H9 (cell line): Measurements from ENCODE around the gene SKAP1. TPM values are rescaled to one million over a fixed set of nuclear protein-coding genes. Genes with fewer than 3 reads are reported as not detected.

Experiments
- DNase-seq: peaks from one replicate; pipeline ENCODE4 v3.0.0-alpha.2; 2017
- H2AFZ ChIP-seq: one replicate; pipeline ENCODE4 v1.6.1; 2013; ENCODE audit warnings: mild to moderate bottlenecking, low read length, control low read depth, moderate library complexity
- H2AK5ac ChIP-seq: 2 replicates; pipeline ENCODE4 v1.6.1; 2013; ENCODE audit warnings: low read length, control low read depth, mixed read lengths; ENCODE audit not compliant: insufficient read length
- H2BK120ac ChIP-seq: one replicate; pipeline ENCODE4 v1.6.1; 2013; ENCODE audit warnings: low read depth, mild to moderate bottlenecking, low read length, control low read depth, inconsistent platforms; ENCODE audit not compliant: poor library complexity, severe bottlenecking
- H2BK12ac ChIP-seq: 2 replicates; pipeline ENCODE4 v1.6.1; 2013; ENCODE audit warnings: low read length, control low read depth, mixed read lengths, low read depth; ENCODE audit not compliant: insufficient read length
- H2BK15ac ChIP-seq: 2 replicates; pipeline ENCODE4 v1.6.1; 2013; ENCODE audit warnings: low read depth, low read length, control low read depth
- H2BK20ac ChIP-seq: one replicate; pipeline ENCODE4 v1.6.1; 2013; ENCODE audit warnings: low read depth, mild to moderate bottlenecking, low read length, control low read depth, inconsistent platforms; ENCODE audit not compliant: poor library complexity, severe bottlenecking
- H2BK5ac ChIP-seq: 2 replicates; pipeline ENCODE4 v1.6.1; 2013; ENCODE audit warnings: low read length, control low read depth, mixed read lengths; ENCODE audit not compliant: insufficient read length
- H3K14ac ChIP-seq: 2 replicates; pipeline ENCODE4 v1.6.1; 2013; ENCODE audit warnings: low read length, control low read depth; ENCODE audit not compliant: insufficient read depth
- H3K18ac ChIP-seq: 2 replicates; pipeline ENCODE4 v1.6.1; 2013; ENCODE audit warnings: low read depth, mild to moderate bottlenecking, mixed read lengths, low read length, control low read depth; ENCODE audit not compliant: insufficient read length
- H3K23ac ChIP-seq: 2 replicates; pipeline ENCODE4 v1.6.1; 2013; ENCODE audit warnings: low read length, control low read depth, mixed read lengths, low read depth; ENCODE audit not compliant: insufficient read length
- H3K23me2 ChIP-seq: 2 replicates; pipeline ENCODE4 v1.6.1; 2013; ENCODE audit warnings: low read depth, mild to moderate bottlenecking, mixed read lengths, low read length, control low read depth; ENCODE audit not compliant: insufficient read length, poor library complexity, severe bottlenecking
- H3K27ac ChIP-seq: 2 replicates; pipeline ENCODE4 v1.5.1; 2013; ENCODE audit warnings: low read length, control low read depth, mixed read lengths, low read depth; ENCODE audit not compliant: insufficient read length
- H3K27me3 ChIP-seq: 2 replicates; pipeline ENCODE4 v1.6.1; 2013; ENCODE audit warnings: low read length, control low read depth, inconsistent platforms; ENCODE audit not compliant: insufficient read depth
- H3K4ac ChIP-seq: 2 replicates; pipeline ENCODE4 v1.6.1; 2013; ENCODE audit warnings: low read depth, mild to moderate bottlenecking, control low read depth, inconsistent platforms, low read length, moderate library complexity
- H3K4me1 ChIP-seq: 2 replicates; pipeline ENCODE4 v1.6.1; 2013; ENCODE audit warnings: low read length, control low read depth, inconsistent platforms; ENCODE audit not compliant: insufficient read depth
- H3K4me2 ChIP-seq: 2 replicates; pipeline ENCODE4 v1.6.1; 2013; ENCODE audit warnings: low read length, control low read depth, mixed read lengths; ENCODE audit not compliant: insufficient read length, insufficient read depth
- H3K56ac ChIP-seq: 2 replicates; pipeline ENCODE4 v1.6.1; 2013; ENCODE audit warnings: low read depth, mild to moderate bottlenecking, mixed read lengths, low read length, control low read depth; ENCODE audit not compliant: insufficient read length
- H3K79me1 ChIP-seq: 2 replicates; pipeline ENCODE4 v1.6.1; 2013; ENCODE audit warnings: low read depth, mild to moderate bottlenecking, moderate library complexity, low read length, control low read depth, inconsistent platforms; ENCODE audit not compliant: insufficient read depth, poor library complexity, severe bottlenecking
- H3K79me2 ChIP-seq: 2 replicates; pipeline ENCODE4 v1.6.1; 2013; ENCODE audit warnings: low read length, control low read depth, inconsistent platforms; ENCODE audit not compliant: insufficient read depth
- H3K9ac ChIP-seq: 2 replicates; pipeline ENCODE4 v1.6.1; 2013; ENCODE audit warnings: low read length, control low read depth, mixed read lengths; ENCODE audit not compliant: insufficient read length; ENCODE audit errors: extremely low read depth
- H3K9me3 ChIP-seq: one replicate; pipeline ENCODE4 v1.6.1; 2013; ENCODE audit warnings: low read depth, low read length, inconsistent platforms; ENCODE audit not compliant: control insufficient read depth
- H3T11ph ChIP-seq: one replicate; pipeline ENCODE4 v1.6.1; 2013; ENCODE audit warnings: mild to moderate bottlenecking, low read length, control low read depth, inconsistent platforms
- H4K20me1 ChIP-seq: one replicate; pipeline ENCODE4 v1.6.1; 2013; ENCODE audit not compliant: control insufficient read depth, insufficient read length, insufficient read depth
- H4K5ac ChIP-seq: 2 replicates; pipeline ENCODE4 v1.6.1; 2013; ENCODE audit warnings: low read depth, mild to moderate bottlenecking, mixed read lengths, low read length, control low read depth; ENCODE audit not compliant: insufficient read length
- H4K8ac ChIP-seq: replicated peaks from 2 replicates; pipeline ENCODE4 v1.6.1; 2013; ENCODE audit warnings: low read length, control low read depth, mixed read lengths, low read depth; ENCODE audit not compliant: insufficient read length
- H4K91ac ChIP-seq: 2 replicates; pipeline ENCODE4 v1.6.1; 2013; ENCODE audit warnings: low read depth, mild to moderate bottlenecking, moderate library complexity, mixed read lengths, low read length, control low read depth; ENCODE audit not compliant: insufficient read length
- H3K27ac Mint-ChIP-seq, 3 experiments: 2 replicates in 2 of 3; 3 replicates in 1 of 3; pipeline ENCODE4 v1.8.0; 2020 to 2021; ENCODE audit warnings: mixed read lengths in 3 of 3, mild to moderate bottlenecking in 1 of 3, moderate library complexity in 1 of 3
- H3K27me3 Mint-ChIP-seq: 2 replicates; pipeline ENCODE4 v1.8.0; 2021; ENCODE audit warnings: low read depth, mild to moderate bottlenecking, moderate library complexity, mixed read lengths
- H3K36me3 Mint-ChIP-seq, 3 experiments: 2 replicates in 2 of 3; 3 replicates in 1 of 3; pipeline ENCODE4 v1.8.0; 2020 to 2021; ENCODE audit warnings: low read depth in 3 of 3, mixed read lengths in 3 of 3; ENCODE audit not compliant: insufficient read depth in 1 of 3
- H3K4me1 Mint-ChIP-seq, 2 experiments: 2 replicates each; pipeline ENCODE4 v1.8.0; 2020; ENCODE audit warnings: mixed read lengths in 2 of 2
- H3K4me3 Mint-ChIP-seq, 2 experiments: 2 replicates in 1 of 2; 3 replicates in 1 of 2; pipeline ENCODE4 v1.8.0; 2020 to 2021; ENCODE audit warnings: mild to moderate bottlenecking in 2 of 2, mixed read lengths in 2 of 2, moderate library complexity in 1 of 2
- H3K9me3 Mint-ChIP-seq, 2 experiments: 2 replicates in 1 of 2; 3 replicates in 1 of 2; pipeline ENCODE4 v1.8.0; 2020; ENCODE audit warnings: mild to moderate bottlenecking in 2 of 2, mixed read lengths in 2 of 2, moderate library complexity in 1 of 2
- WGBS: extraction: QIAGEN DNeasy Blood & Tissue Kit; methylation state at CpG from one replicate; pipeline ENCODE4 v1.1.7; 2013; ENCODE audit warnings: missing lambda C conversion rate, low lambda C conversion rate, mixed read lengths; ENCODE audit not compliant: insufficient read length; ENCODE audit errors: extremely low coverage; 5-methylcytosine and 5-hydroxymethylcytosine counted together
- total RNA-seq: library from RNA; stranded (reverse); gene quantifications from 2 replicates; pipeline ENCODE4 v1.2.1, GENCODE V29; 2021
- TF ChIP-seq, protein P1 (sequence below): fragments of 200-600 bp; sonication (generic); conservative IDR thresholded peaks from 3 replicates; pipeline ENCODE4 v1.8.0; 2021; ENCODE audit warnings: antibody characterized with exemption, mild to moderate bottlenecking

The SKAP1 gene
- total RNA-seq, 1 experiment from 2014 or later = not detected

DNA sequence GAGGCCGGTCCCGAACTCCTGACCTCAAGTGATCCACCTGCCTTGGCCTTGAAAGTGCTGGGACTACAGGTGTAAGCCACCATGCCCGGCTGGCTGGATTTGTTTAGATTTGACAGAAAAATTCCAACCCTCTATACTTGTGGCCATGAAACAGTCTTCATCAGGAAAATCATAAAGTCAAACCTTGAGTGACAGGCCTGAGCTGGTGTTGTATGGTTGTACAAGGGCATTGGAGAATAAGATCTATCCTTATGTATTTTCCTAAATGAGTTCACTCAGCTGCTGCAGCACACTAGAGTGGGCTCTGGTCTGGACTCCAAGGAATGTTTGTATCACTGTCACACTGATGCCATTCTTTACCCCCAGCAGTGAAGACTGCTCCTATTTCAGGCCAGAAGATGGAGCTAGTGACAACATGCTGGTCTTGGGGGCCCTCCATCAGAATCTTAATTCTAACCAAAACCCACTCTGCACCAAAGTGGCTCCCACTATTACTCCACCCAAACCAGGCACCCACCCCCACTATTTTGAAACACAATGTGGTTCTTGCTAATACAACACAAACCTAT is 295.0 kb downstream of the SKAP1 start:
- no peak overlapping the region for H3K4me2 ChIP-seq
- Mint-ChIP-seq H3K4me1 (peaks cover 4 to 7% of the 10 kb centered on the region in 2 experiments), H3K9me3 (no peaks in the 10 kb centered on the region; a peak in 1 of 5 replicates), H3K27me3 (peaks cover 6% of the 10 kb centered on the region), H3K36me3 (no peaks in the 10 kb centered on the region), H3K27ac (no peak overlapping the region; a peak in 1 of 7 replicates), H3K4me3 (no peak overlapping the region; a peak in 1 of 5 replicates)
- H3K27me3 ChIP-seq = no peaks in the 10 kb centered on the region
- H3K23ac ChIP-seq = no peak overlapping the region
- no peak overlapping the region for H2BK15ac ChIP-seq
- H3K79me2 ChIP-seq = no peaks in the 10 kb centered on the region
- H4K8ac ChIP-seq = no peak overlapping the region
- H3K27ac ChIP-seq = no peak overlapping the region
- H3K23me2 ChIP-seq = no peaks in the 10 kb centered on the region
- no peak overlapping the region for H2BK120ac ChIP-seq
- no peak overlapping the region for H2AFZ ChIP-seq
- H2BK12ac ChIP-seq = no peak overlapping the region
- no peak overlapping the region for H3K4ac ChIP-seq
- no peaks in the 10 kb centered on the region for H4K20me1 ChIP-seq
- TF ChIP-seq, protein P1, sequence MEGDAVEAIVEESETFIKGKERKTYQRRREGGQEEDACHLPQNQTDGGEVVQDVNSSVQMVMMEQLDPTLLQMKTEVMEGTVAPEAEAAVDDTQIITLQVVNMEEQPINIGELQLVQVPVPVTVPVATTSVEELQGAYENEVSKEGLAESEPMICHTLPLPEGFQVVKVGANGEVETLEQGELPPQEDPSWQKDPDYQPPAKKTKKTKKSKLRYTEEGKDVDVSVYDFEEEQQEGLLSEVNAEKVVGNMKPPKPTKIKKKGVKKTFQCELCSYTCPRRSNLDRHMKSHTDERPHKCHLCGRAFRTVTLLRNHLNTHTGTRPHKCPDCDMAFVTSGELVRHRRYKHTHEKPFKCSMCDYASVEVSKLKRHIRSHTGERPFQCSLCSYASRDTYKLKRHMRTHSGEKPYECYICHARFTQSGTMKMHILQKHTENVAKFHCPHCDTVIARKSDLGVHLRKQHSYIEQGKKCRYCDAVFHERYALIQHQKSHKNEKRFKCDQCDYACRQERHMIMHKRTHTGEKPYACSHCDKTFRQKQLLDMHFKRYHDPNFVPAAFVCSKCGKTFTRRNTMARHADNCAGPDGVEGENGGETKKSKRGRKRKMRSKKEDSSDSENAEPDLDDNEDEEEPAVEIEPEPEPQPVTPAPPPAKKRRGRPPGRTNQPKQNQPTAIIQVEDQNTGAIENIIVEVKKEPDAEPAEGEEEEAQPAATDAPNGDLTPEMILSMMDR = peak; percentile 56; the same call in 2 of the 3 replicates
- no CpG with 5 or more reads among the region's 3 CpGs for WGBS
- peak; percentile 56 for DNase-seq
- H2BK5ac ChIP-seq = no peak overlapping the region
- H4K5ac ChIP-seq = no peak overlapping the region
- H3K9ac ChIP-seq = no peak overlapping the region
- no peaks in the 10 kb centered on the region for H3K9me3 ChIP-seq
- H3K4me1 ChIP-seq = no peaks in the 10 kb centered on the region
- H3K18ac ChIP-seq = no peak overlapping the region
- no peak overlapping the region for H3T11ph ChIP-seq
- no peaks in the 10 kb centered on the region for H3K79me1 ChIP-seq
- no peak overlapping the region for H3K14ac ChIP-seq
- no peak overlapping the region for H2AK5ac ChIP-seq
- no peak overlapping the region for H2BK20ac ChIP-seq
- no peak overlapping the region for H4K91ac ChIP-seq
- no peak overlapping the region for H3K56ac ChIP-seq
